GM21786 (cell line): ENCODE measurements around the gene ARF5.
"Not testable (repeated sequence)": the region's sequence is repeated elsewhere in the genome, so short reads cannot be mapped to it uniquely, and the experiment has no call there.

Experiments
- ATAC-seq: cut with Tn5 transposase; IDR thresholded peaks from one replicate; pipeline ENCODE4 v1.9.1; 2021; ENCODE audit not compliant: unreplicated experiment

Gene ARF5

DNA sequence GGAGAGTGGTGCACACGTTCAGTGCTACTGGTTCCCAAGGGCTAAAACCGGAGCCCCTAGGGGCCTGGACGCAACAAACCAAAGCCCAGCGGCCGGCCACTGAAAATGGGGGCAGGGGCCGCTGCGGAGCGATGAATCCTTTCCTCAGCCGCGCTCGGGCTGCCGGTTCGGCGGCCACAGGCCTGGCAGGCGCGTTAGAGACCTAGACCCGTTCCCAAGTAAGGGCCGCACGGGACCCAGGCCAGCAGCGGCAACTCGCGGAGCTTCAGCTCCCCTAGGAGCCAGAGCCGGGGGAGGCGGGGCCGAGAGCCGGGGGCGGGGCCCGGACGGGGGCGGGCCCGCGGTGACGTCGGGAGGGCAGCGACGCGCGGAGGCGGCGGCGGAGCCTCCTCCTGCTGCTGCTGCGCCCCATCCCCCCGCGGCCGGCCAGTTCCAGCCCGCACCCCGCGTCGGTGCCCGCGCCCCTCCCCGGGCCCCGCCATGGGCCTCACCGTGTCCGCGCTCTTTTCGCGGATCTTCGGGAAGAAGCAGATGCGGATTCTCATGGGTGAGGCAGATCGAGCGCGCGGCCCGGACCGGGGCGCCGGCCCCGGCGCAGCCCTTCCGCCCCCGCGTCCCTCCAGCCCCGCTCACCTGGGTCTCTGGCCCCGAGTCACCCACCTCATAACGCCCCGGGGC, at the start of gene ARF5:
ARF5 (plus strand) TSS at position 393 of the 678 bp plus-strand sequence; CDS start at position 481, 88 bp downstream.
- ATAC-seq, result peak; percentile 62

DNA sequence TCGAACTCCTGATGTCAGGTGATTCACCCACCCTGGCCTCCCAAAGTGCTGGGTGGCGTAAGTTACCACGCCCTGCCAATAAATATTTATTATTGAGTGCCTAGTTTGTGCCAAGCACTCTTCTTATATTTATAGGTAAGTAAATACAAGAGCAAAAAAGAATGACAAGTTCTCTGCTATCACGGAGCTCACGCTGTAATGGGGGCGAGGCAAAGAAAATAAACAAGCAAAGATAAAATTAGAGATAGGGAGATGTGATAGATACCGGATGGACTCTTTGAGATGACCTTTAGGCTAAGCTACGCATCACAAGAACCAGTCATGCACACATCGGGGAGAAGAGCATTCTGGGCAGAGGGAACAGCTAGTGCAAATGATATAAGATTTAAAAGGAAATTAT, 49.1 kb upstream of the ARF5 start:
- no peak for ATAC-seq

DNA sequence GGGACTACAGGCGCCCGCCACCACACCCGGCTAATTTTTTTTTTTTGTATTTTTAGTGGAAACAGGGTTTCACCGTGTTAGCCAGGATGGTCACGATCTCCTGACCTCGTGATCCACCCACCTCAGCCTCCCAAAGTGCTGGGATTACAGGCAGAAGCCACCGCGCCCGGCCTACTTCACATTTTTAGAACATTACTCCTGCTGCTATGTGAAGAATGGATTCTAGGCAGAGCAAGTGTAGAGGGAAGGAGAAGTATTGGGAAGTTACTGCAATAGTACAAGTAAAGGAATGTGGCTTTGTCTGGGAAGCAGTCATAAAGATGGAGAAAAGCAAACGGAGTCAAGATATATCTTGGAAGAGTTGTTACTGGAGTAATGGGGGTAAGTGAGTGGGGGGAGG, 47.8 kb upstream of the ARF5 start:
- not testable (repeated sequence) for ATAC-seq

DNA sequence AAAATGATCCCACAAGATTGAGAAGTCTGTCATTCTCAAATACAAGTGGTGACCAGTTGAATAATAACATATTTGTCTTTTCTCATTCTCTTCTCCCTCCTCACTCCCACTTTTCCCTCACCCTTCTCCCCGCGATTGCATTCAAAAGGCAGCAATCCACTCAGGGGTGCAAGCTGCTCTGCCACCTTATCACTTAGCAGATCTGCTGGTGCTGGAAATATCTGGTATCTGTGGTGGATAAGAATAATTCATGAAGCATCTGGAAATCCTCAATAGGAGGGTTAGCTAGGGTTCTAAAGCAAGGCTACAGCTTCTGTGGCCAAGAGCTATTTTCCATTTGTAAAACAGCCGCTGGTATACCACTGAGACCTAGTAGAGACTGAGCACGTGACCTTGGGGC, 46.7 kb upstream of the ARF5 start:
- ATAC-seq, result no peak

DNA sequence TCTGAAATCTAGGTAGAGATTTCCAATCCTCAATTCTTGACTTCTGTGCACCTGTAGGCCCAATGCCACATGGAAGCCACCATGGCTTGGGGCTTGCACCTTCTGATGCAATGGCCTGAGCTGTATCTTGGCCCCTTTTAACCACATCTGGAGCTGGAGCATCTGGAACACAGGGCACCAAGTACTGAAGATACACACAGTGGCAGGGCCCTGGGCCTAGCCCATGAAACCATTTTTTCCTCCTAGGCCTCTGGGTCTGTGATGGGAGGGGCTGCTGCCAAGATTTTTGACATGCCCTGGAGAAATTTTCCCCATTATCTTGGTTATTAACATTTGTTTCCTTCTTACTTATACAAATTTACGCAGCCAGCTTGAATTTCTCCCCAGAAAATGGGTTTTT, 41.9 kb upstream of the ARF5 start:
- no peak for ATAC-seq

DNA sequence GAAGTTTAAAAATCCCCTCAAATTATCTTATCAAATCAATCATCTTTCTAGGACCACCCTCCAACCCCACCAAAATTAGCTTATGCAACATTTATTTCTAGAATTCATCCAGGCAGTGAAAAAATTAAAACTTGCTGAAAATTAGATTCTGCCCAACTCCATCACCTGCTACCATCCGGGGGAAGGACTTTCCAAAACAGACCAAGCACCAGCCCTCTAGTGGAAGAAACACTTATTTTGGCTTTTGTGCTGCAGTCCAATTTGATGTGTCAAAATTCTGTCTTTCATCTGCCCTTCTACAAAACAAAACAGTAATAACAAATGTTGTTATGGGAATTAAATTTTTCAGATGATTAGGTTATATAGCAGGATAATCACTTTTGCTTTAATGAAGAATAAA, 38.0 kb upstream of the ARF5 start:
- no peak for ATAC-seq

DNA sequence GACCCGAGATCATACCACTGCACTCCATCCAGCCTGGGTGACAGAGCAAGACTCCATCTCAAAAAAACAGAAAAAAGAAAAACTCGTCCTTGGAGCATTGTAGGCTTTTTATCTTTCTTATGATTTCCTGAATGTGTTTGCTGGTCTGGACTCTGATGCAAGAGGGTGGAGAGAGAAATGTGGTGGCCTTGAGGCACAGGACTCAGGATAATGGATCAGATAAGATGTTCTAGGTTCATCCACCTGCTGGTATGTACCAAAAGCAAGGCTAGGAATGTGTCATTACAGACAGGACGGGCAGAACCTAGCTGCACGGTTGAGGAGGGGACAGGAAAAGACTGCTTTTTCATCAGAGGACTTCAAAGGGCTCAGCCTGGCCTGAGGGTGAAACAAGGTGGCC, 36.3 kb upstream of the ARF5 start:
- ATAC-seq, result no peak

DNA sequence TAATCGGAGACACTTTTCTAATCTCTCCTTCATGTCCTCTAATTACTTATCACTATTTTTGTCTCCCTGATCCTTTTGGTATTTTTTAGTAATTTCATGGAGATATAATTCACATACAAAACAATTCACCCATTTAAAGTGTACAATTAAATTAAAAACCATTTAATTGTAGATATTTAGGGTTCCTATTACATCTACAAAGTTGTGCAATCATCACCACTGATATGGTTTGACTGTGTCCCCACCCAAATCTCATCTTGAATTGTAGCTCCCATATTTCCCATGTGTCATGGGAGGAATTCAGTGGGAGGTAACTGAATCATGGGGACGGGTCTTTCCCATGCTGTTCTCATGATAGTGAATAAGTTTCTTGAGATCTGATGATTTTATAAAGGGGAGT, 31.8 kb upstream of the ARF5 start:
- ATAC-seq, result no peak

DNA sequence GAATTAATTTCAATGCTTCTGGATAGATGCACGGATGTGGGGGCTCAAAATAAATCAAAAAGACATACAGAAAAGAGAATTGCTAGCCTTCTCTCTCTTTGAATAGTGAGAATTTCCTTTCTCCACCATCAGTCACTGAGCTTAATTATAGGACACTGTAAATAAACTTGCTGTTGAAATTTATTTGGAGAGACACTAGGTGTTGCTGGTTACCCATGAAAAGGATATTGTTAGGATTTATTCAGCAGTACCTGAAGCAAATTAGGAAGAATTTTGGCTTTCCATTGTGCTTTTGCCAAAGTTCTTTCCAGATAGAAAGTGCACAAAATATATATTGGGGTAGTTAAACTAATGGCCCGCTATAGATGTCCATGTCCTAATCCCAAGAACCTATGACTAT, 30.4 kb upstream of the ARF5 start:
- no peak for ATAC-seq

DNA sequence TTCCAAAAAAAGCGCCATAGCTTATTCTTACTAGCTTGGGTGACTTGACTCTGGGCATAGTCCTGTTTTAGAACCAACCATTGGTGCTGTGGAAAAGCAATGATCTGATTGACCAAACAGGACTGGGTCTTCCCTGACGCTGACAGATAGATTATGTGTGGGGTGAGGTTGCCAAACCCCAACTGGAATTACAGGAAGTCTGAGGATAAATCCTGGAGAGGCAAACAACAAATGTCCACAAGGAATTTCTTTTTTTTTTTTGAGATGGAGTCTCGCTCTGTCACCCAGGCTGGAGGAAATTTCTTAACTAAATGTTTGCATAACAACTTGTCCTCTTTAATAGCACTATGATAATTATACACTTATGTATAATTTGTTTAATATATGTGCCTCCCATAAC, 22.0 kb upstream of the ARF5 start:
- ATAC-seq, result no peak

DNA sequence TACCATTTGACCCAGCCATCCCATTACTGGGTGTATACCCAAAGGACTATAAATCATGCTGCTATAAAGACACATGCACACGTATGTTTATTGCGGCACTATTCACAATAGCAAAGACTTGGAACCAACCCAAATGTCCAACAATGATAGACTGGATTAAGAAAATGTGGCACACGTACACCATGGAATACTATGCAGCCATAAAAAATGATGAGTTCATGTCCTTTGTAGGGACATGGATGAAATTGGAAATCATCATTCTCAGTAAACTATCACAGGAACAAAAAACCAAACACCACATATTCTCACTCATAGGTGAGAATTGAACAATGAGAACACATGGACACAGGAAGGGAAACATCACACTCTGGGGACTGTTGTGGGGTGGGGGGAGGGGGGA, 20.2 kb upstream of the ARF5 start:
- ATAC-seq, result not testable (repeated sequence)

DNA sequence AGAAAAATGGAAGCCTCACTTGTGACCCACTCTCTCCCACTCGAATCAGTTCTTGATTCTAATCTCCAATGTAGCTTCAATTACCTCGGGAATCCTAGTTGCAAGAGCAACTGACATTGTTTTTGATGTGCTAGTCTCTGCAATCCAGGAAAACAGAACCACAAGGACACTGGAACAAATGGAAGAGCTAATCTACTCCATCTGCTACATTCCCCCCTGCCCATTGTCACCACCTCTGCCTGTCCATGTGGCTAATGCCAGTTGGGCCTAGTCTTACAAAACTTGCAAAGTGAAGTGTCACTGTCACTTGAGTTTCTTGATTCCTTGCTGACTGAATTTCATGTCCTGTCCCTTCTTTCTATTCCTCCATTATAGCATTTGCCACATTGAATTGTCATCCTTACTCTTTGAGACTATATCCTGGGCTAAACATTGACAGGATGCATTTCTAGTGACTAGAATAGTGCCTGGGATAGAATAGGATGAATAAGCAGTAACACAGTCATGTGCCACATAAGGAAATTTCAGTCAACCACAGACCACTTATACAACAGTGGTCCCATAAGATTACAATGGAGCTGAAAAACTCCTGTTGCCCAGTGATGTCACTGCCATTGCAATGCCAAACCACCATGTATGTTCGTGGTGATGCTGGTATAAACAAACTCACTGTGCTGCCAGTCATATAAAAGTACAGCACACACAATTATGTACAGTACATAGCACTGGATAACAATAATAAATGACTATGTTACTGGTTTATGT, 16.3 kb upstream of the ARF5 start:
- no peak for ATAC-seq

DNA sequence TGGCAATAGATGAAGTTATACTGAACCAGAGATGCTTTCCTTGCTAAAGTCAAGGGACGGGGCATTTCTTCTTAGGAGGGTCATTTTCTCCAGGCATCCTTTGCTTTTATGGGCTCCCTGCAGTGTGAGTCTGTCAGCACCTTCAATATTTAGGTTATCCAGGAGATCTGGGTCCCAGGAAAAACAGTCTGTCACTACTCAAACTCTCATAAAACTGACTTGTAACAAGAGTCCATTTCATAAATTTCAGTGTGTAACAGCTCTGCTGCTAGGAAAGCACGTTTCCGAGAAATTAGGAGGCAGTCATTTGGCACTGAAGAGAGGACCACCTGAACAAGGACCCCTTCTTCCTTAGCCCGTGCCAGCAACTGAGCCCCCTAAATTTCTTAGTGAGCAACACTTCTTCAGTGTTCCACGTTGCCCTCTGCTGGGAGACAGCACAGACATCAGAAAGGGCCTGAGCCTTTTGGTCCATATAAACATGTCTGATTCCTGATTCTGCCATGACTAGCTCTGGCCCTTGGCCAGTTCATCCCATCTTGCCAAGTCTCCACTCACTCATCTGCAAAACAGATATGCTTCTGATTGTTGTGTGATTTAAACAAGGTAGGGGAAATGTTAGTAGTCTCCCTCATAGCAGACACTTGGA, 10.1 kb upstream of the ARF5 start:
- ATAC-seq, result no peak

DNA sequence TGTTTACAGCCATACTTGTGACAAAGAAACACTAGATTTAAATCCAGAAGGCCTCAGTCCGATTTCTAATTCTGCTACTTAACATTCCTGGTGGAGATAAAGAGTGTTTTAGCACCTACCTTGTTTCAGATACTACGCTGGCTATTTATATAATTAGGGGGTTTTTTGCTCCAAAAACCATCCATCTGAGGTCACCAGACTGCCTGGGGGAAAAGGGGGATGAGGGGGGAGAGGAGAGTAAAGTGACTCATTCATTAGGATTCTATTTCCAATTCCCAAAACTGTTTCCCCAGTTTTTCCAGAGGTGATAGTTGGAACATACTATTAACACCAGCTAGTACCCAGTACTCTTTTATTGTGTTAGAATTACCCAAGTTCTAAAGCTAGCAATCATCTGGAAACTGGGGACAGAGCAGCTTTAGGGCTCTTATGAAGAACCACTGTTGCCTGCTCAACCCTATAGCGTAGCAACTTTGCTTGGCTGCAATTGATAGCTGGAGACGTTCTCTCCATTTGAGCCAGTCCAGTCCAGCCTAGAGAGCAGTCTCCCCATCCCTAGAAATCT, 9.4 kb upstream of the ARF5 start:
- ATAC-seq, result no peak

DNA sequence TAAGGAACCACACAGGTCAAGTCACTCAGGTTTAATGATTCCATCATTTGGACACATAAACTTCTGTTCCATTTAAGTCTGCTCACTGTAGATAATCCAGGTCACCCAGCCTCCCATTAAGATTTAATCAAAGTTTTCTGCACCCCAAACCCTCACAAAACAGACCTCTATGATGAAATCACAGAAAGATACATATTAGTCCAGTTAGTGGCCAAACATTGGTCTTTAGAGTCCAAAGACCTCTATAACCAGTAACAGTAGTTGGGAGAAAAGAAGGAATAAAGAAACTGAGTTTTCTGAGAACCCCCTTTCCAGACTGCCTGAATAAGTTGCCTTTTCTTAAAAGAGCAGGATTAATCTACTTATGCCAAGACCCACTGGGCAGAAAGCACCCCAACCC, 7.6 kb upstream of the ARF5 start:
- no peak for ATAC-seq

DNA sequence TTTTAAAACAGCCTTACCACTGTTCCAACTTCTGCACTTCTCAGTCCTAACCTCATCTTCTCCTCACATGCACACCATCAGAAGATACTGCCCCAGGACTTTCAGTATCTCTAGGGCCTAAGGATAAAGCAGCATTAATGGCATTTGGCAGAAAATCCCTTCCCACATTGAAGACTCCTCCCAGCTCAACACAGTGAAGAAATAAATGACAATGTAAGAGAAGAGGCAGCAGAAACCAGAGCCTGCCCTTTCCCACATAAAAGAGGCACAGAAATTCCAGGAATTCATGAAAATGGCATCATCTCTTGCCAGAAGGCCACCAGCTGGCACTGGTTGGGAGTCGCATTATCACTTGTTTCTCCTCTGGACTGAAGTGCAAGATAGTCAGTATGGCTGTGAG, 6.5 kb upstream of the ARF5 start:
- ATAC-seq, result no peak

DNA sequence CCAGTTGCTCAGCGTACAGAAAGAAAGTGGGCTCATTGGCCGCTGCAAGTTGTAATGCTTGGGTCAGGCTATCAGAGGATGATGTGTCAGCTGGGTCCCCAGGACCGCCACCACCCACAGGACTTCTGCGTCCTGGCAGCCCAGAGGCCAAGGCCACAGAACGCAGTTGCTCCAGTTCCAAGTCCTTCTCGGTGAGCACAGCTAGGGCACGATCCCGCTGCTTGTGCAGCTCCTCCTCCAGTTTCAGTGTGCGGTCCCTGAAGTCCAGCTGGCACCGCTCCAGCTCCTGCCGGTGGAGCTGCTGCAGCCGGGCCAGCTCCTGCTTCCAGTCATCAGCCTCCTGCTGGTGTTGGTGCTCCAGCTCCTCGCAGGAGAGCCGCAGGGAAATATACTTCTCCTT, 5.8 kb upstream of the ARF5 start:
- no peak for ATAC-seq

DNA sequence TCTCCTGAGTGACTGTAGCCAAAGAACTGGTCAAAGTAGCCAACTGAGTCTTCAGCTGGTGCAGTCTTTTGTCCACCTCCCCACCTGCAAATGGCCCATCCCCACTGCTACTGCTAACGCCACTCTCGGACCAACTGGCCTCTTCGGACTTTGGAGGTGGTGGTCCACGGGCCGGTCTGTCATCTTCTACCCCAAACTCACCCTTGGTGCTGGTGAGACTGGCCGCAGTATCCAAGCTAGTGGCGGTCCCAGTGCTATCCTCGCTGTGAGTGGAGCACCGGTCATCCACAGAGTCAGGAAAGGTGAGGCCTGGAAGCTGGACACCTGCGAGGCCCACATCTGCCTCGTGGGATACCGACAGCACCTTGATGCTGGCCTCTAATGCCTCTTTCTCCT, 3.6 kb upstream of the ARF5 start:
- no peak for ATAC-seq

DNA sequence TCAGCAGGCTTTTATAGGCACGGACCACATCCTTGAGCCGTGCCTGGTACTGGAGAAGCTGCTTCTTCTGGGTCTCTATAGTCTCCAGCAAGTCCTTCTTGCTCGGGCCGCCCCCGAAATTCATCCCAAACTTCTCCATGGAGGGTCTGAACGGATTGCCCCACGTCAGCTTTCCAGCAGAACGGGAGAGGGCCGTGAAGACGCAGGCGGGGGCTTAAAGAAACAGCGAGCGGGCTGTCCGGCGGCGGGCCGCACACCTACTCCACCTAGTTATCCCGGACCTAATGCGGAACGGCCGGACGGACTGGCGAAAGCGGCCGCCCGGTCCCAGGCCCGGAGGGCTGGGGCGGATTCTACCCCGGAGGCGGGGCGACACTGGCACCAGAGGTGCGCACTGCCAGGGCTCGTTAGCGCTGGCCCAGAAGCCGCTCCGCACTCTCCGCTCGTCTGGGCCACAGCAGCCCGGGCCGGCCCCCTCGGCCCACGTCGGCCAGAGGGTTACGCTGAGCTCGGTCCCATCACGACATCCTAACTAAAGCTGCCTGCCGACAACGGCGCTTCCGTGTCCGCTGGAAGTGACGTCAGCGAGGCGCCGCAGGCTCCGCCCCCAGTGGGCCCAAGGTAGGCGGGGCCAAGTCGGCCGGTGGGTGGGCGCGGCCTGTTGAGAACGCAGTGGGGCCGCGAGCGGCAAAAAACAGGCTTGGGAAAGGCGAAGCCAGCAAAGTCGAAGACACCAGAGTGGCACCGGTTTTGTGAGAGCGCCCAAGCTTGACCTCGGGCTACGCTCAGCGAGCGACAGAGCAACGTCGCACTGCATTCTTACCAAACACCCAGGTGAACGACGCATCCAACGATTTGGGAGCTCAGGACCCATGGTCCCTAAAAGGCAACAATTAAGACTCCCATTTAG, 2.9 kb upstream of the ARF5 start, which contains the start of gene GCC1:
GCC1 (minus strand) TSS at position 553 of the 910 bp plus-strand sequence; CDS start at position 139, 414 bp downstream.
- ATAC-seq, result peak; percentile 79

DNA sequence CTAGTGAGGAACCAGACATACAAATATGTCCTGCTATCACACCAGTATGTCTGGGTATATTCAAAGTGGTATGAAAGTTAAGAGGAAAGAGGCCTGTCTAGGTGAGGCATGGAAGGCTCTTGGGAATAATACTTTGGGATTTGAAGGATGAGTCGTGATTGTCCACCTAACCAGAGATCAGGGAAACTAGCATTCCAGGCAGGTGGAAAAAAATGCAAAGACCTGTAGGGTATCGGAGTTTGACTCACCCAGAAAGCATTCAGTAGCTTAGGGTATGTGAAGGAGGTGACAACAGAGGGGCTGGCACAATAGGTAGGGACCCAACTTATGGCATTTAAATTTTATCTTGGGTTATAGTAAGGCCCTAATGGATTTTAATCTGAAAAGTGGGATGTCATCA, 1.9 kb upstream of the ARF5 start:
- ATAC-seq, result no peak

DNA sequence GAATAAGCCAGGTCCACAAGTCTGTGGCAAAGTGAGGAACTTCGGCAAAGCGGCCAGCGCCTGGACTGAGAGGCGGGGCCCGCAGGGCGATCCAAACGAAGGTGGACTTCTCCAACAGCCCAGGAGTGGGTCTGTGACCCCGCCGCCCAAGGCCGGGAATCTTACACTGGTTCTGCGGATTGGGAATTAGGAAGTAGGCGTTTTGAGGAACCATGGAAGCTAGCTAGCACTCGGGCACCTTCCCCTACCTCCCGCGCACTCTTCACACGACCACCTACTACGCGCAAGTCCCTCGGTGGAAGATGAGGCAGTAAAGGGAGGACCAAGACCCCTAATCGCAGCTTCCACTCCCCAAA, 570 bp upstream of the ARF5 start:
- no peak for ATAC-seq
